ENCODE results near the gene NRG3.

Gene NRG3

GRCh38 chr10:82084904-82085303, 209.9 kb downstream of the NRG3 start:
- DNase-seq (ENCODE audit: low read depth in 2 of 3, low spot score in 1 of 3): no peak

DNA sequence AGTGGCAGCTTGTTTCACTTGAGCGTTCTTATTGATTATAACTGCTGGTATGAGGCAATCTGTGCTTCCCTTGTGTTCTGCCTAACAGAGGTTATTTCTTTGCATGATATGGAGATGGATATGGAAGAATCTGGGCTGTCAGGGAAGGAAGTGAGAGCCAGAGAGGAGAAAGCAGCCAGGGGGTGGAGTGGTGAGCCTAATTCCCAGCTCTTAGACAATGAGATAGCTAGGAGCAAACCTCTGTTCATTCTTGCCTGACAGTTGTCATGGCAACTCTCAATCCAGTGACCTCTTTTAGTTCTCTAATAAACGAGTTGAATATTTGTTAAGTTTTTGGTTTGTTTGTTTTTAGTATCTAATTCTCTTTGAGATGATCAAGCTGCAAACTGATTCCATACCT, 214.3 kb downstream of the NRG3 start:
- DNase-seq (ENCODE audit: low read depth in 2 of 3, low spot score in 1 of 3): no peak

DNA sequence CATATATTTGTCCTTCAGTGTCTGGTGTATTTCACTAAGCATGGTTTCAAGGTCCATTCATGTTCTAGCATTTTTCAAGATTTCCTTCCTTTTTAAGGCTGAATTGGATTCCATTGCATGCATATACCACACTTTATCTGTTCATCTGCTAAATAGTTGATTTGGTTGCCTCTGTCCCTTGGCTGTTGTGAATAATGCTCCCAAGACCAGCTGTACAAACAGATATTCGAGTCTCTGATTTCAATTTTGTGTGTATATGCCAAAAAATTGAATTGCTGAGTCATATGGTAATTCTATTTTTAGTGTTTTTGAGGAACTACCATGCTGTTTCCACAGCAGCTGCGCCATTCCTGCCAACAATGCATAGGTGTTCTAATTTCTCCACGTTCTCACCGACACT, 216.4 kb downstream of the NRG3 start:
- no peak for DNase-seq (ENCODE audit: low read depth in 2 of 3, low spot score in 1 of 3)

GRCh38 chr10:82092111-82092510, 217.1 kb downstream of the NRG3 start:
- no peak for DNase-seq (ENCODE audit: low read depth in 2 of 3, low spot score in 1 of 3)

- DNase-seq (ENCODE audit: low read depth in 2 of 3, low spot score in 1 of 3): no peak
Observed at GRCh38 chr10:82124713-82125112, 249.7 kb downstream of the NRG3 start.

DNA sequence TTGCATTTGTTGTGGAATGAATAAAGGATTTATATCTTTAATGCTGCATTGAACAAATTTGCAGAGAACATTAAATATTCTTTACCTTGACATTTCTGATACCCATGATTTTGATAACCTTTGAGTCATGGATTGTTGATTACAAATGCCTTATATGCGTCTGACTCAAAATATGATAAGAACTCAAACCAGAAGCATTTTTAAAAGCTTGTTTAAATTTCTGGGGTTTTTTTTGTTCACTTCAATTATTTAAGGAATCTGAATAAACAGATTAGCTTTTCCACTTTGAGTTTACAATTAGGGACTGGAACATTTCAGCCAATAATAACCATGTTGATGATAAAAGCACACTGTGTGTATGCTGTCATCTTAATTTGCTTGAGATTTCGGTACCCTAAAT, 253.5 kb downstream of the NRG3 start:
- DNase-seq (ENCODE audit: low read depth in 2 of 3, low spot score in 1 of 3): no peak

GRCh38 chr10:82136103-82136502, 261.1 kb downstream of the NRG3 start:
- DNase-seq (ENCODE audit: low read depth in 2 of 3, low spot score in 1 of 3): no peak

GRCh38 chr10:82144153-82144552, 269.2 kb downstream of the NRG3 start:
- DNase-seq (ENCODE audit: low read depth in 2 of 3, low spot score in 1 of 3): no peak

- no peak for DNase-seq (ENCODE audit: low read depth in 2 of 3, low spot score in 1 of 3)
Observed at GRCh38 chr10:82148764-82149163, 273.8 kb downstream of the NRG3 start.

- no peak for DNase-seq (ENCODE audit: low read depth in 2 of 3, low spot score in 1 of 3)
Observed at GRCh38 chr10:82149674-82150073, 274.7 kb downstream of the NRG3 start.

DNA sequence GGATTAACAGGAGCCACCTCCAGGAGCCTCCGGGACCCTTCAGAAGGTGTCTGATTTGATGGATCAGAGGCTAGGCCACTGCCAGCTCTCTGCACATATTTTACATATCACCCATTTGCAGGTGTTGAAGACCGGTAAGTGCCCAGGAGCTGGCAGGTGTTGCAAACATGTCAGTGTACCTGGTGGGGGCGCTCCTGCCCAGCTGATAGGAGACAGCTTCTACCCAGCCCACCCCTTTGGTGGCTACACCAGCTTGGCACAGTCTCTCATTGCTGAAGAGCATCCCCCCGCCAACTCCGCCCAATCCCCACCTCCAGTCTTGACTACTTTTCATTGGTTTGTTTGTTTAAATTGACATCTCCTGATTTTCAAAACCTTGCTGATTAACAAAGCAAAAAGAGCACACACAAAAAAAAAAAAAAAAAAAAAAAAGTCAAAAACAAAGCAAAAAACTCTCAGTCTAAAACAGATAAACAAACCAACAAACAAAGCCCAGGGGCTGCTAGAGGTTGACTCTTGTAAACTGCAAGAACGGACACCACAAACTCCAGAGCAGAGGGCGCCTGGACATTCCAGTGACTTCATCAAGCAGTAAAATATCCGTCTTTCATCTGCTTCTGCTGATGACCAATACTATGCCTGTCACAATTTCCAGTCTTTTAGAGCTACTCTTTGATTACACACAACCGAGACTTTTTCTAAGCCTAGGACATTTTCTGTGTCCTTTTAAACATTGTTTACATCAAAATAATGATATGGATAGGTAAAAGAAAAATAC, 275.3 kb downstream of the NRG3 start:
- no peak for DNase-seq (ENCODE audit: low read depth in 2 of 3, low spot score in 1 of 3)

DNA sequence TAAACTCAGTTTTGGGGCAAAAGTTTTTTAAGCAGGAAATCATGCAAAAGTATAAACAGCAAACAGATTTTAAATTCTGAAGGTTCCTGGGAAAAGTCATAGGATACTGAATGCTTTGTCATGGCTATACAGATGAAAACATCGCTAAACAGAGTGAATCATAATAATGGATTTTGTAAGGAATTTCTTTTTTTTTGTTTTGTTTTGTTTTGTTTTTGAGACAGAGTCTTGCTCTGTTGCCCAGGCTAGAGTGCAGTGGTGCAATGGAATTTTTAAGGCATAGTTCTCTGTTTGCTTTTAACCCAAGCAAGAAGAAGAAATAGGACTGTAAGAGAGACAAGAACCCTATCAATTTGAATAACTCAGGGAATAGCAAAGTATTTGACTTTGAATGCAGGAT, 285.3 kb downstream of the NRG3 start:
- DNase-seq (ENCODE audit: low read depth in 2 of 3, low spot score in 1 of 3): no peak

DNA sequence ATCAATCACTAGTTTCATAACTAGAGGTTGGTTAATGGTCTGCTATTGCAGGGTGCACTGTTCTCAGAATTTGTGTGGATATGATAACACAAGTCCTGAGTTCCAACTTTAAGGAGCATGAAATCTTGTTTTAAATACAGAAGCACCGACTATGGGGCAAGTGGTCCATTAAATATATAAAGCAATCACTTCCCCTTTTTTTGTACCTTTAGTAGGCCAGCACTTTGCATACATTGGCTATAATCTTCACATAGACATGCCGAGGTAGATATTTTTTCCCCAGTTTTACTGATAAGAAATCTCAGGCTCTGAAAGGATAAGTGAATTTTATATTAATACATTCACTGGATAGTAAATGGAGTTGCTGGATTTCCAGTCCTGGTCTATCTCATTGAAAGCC, 286.3 kb downstream of the NRG3 start:
- no peak for DNase-seq (ENCODE audit: low read depth in 2 of 3, low spot score in 1 of 3)

GRCh38 chr10:82162549-82163195, 287.7 kb downstream of the NRG3 start:
- DNase-seq (ENCODE audit: low read depth in 2 of 3, low spot score in 1 of 3): no peak

GRCh38 chr10:82171899-82172298, 296.9 kb downstream of the NRG3 start:
- no peak for DNase-seq (ENCODE audit: low read depth in 2 of 3, low spot score in 1 of 3)

DNA sequence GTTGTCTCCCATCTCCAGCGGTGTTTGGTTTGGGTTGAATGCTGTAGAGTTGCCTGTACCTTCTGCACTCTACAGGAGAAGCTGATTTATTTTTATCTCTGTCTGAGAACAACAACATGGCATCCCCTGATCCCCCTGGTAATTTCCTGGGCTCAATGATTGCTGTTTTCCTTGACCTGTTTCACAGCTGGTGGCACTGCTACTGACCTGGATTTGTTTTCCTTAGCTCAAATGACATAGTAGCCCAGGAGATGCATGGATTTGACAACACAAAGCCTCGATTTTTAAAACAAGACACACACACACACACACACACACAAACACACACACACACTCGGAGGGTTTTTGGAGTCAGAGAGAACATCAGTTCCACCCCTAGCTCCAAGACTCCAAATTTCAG, 301.6 kb downstream of the NRG3 start:
- DNase-seq (ENCODE audit: low read depth in 2 of 3, low spot score in 1 of 3): no peak

- DNase-seq (ENCODE audit: low read depth in 2 of 3, low spot score in 1 of 3): no peak
Observed at GRCh38 chr10:82190432-82191260, 315.7 kb downstream of the NRG3 start.

DNA sequence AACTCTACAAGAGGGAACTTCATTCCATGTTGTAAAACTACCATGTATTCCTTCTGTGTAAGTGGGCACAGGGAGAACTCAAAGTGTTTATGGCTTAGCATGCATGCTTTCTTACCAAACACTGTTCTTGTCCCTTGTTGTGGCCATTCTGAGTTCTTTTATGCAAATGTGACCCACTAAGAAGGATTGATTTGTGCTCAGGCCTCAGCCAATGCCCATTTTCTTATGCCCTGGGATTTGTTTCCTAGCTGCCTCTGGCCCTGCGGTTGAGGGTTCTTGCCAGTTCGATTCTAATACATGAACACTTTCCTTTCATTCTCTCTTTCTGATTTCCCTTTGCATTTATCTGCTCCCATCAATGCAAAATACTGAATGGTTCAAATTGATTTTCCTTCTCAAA, 316.7 kb downstream of the NRG3 start:
- DNase-seq (ENCODE audit: low read depth in 2 of 3, low spot score in 1 of 3): no peak

DNA sequence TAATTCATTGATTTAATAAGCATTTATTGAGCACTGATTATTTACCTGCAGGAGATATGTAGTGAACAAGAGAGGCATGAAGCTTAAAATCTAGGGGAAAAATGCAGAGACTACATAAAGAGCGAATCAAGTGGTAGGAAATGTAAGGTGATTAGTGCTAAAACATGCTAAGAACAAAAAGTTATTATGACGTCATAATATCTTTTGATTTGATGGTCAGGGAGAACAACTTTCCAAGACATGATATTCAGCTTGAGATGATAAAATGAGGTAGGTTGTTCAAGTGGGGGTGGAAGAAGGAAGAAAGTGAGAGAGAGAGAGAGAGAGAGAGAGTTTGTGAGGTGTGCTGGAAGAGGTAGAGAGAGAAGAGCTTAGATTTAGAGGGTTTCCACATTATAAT, 317.7 kb downstream of the NRG3 start:
- DNase-seq (ENCODE audit: low read depth in 2 of 3, low spot score in 1 of 3): no peak

DNA sequence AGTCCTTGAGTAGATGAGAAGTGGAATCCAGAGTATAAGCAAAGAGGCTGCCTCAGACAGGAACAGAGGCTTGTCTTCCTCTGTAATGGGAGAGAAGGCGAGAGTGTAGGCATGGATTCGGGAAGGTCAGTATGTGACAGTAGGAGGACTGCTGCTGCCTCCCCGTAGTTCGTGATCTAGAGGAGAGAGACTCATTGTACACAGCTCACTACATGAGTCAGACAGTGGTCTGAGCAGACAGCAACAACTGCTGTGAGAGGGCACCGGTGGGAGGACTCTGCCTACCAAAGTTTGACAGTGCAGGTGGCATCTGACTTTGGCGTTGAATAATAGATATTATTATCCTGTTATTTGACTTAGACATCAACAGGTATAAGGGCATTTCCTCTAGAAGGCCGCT, 319.4 kb downstream of the NRG3 start:
- no peak for DNase-seq (ENCODE audit: low read depth in 2 of 3, low spot score in 1 of 3)

DNA sequence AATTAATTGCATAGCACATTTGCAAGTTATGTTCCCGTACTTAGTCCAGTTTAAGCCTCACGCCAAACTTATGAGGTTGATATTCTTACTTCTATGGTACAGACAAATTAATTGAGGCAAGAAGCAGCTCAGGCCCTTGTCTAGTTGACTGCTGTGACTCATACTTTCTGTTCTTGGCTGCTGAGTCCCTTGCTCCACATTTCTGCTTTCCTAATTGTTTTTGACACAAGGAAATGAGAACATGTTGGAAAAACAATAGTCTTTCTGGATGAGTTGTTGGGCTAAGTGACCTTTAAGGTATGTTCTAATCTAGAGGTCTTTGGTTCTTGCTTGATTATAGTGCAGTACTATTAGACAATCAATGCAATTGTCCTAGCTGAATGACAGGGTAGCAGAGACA, 331.8 kb downstream of the NRG3 start:
- DNase-seq (ENCODE audit: low read depth in 2 of 3, low spot score in 1 of 3): no peak

- DNase-seq (ENCODE audit: low read depth in 2 of 3, low spot score in 1 of 3): no peak
Observed at GRCh38 chr10:82208726-82209125, 333.7 kb downstream of the NRG3 start.
